Neuronal stem cell (in vitro differentiated cells): ENCODE results near the gene TMEM175.
A peak's percentile ranks its signal among the peaks of the same experiment; 100 is the strongest.

Experiments
- DNase-seq: peaks from one replicate; pipeline ENCODE4 v3.0.0-alpha.2; 2013; ENCODE audit warnings: low spot score
- H2AFZ ChIP-seq: one replicate; pipeline ENCODE4 v1.6.1; 2013; ENCODE audit warnings: mild to moderate bottlenecking, low read length, inconsistent platforms
- H2AK5ac ChIP-seq: 2 replicates; pipeline ENCODE4 v1.6.1; 2013; ENCODE audit warnings: low read depth, mild to moderate bottlenecking, inconsistent platforms, low read length, moderate library complexity, mixed read lengths
- H2BK120ac ChIP-seq: 2 replicates; pipeline ENCODE4 v1.6.1; 2013; ENCODE audit warnings: low read depth, mild to moderate bottlenecking, inconsistent platforms, low read length, moderate library complexity, mixed read lengths
- H2BK12ac ChIP-seq: one replicate; pipeline ENCODE4 v1.6.1; 2013; ENCODE audit warnings: low read length, inconsistent platforms
- H2BK15ac ChIP-seq: 2 replicates; pipeline ENCODE4 v1.6.1; 2013; ENCODE audit warnings: mild to moderate bottlenecking, low read length, inconsistent platforms, mixed read lengths
- H2BK5ac ChIP-seq: one replicate; pipeline ENCODE4 v1.6.1; 2013; ENCODE audit warnings: inconsistent platforms, mild to moderate bottlenecking, low read length, moderate library complexity
- H3K14ac ChIP-seq: one replicate; pipeline ENCODE4 v1.6.1; 2013; ENCODE audit warnings: low read length, inconsistent platforms
- H3K18ac ChIP-seq: 2 replicates; pipeline ENCODE4 v1.6.1; 2013; ENCODE audit warnings: low read length, inconsistent platforms
- H3K23ac ChIP-seq: 2 replicates; pipeline ENCODE4 v1.6.1; 2013; ENCODE audit warnings: low read depth, mild to moderate bottlenecking, mixed read lengths, low read length, inconsistent platforms; ENCODE audit not compliant: poor library complexity
- H3K27ac ChIP-seq: replicated peaks from 3 replicates; pipeline ENCODE4 v1.5.1; 2013; ENCODE audit warnings: low read length, inconsistent platforms
- H3K27me3 ChIP-seq, 3 experiments: 2 replicates each; pipeline ENCODE4 v1.6.1; 2013; ENCODE audit warnings: low read length in 3 of 3, mild to moderate bottlenecking in 2 of 3, inconsistent platforms in 1 of 3, low read depth in 1 of 3, mixed read lengths in 1 of 3, moderate library complexity in 1 of 3; ENCODE audit not compliant: control insufficient read depth in 3 of 3, insufficient read depth in 3 of 3
- H3K36me3 ChIP-seq, 2 donors: replicated peaks in 1 of 2; 2 replicates each; pipeline ENCODE4 v1.6.1; 2013; ENCODE audit warnings: low read length in 2 of 2; ENCODE audit not compliant: control insufficient read depth in 2 of 2, insufficient read depth in 2 of 2
- H3K4ac ChIP-seq: 2 replicates; pipeline ENCODE4 v1.6.1; 2013; ENCODE audit warnings: inconsistent platforms, mild to moderate bottlenecking, low read length, moderate library complexity
- H3K4me1 ChIP-seq, 2 donors: 1 replicate in 1 of 2; 2 replicates in 1 of 2; pipeline ENCODE4 v1.6.1; 2013; ENCODE audit warnings: low read length in 2 of 2, low read depth in 1 of 2; ENCODE audit not compliant: control insufficient read depth in 2 of 2, insufficient read depth in 1 of 2
- H3K4me2 ChIP-seq: one replicate; pipeline ENCODE4 v1.6.1; 2013; ENCODE audit warnings: mild to moderate bottlenecking, low read length, inconsistent platforms; ENCODE audit not compliant: insufficient read depth, poor library complexity, severe bottlenecking
- H3K4me3 ChIP-seq, 2 donors: 2 replicates each; pipeline ENCODE4 v1.5.1; 2013; ENCODE audit warnings: low read length in 2 of 2, mild to moderate bottlenecking in 2 of 2, inconsistent platforms in 1 of 2, moderate library complexity in 1 of 2
- H3K79me1 ChIP-seq: one replicate; pipeline ENCODE4 v1.6.1; 2013; ENCODE audit warnings: low read depth, mild to moderate bottlenecking, inconsistent platforms, low read length, moderate library complexity
- H3K9ac ChIP-seq: one replicate; pipeline ENCODE4 v1.6.1; 2013; ENCODE audit warnings: mild to moderate bottlenecking, low read depth, low read length, inconsistent platforms; ENCODE audit not compliant: poor library complexity
- H3K9me3 ChIP-seq, 2 donors: replicated peaks in 1 of 2; 2 replicates each; pipeline versions ENCODE3 to v1.6.1; 2013; ENCODE audit warnings: low read length in 2 of 2, mild to moderate bottlenecking in 2 of 2, inconsistent platforms in 1 of 2, low read depth in 1 of 2, mixed read lengths in 1 of 2, moderate library complexity in 1 of 2; ENCODE audit not compliant: control insufficient read depth in 2 of 2, insufficient read depth in 1 of 2
- H4K8ac ChIP-seq: one replicate; pipeline ENCODE4 v1.6.1; 2013; ENCODE audit warnings: low read depth, mild to moderate bottlenecking, inconsistent platforms, low read length, moderate library complexity
- H4K91ac ChIP-seq: one replicate; pipeline ENCODE4 v1.6.1; 2013; ENCODE audit warnings: low read length, low read depth, mild to moderate bottlenecking, inconsistent platforms; ENCODE audit not compliant: poor library complexity
- WGBS, 2 donors: extraction: QIAGEN DNeasy Blood & Tissue Kit; methylation state at CpG; one replicate each; pipeline ENCODE4 v1.1.7; 2013; ENCODE audit warnings: missing lambda C conversion rate in 2 of 2, mixed read lengths in 1 of 2; ENCODE audit not compliant: insufficient read length in 2 of 2, insufficient replicate concordance in 1 of 2; ENCODE audit errors: extremely low coverage in 2 of 2; 5-methylcytosine and 5-hydroxymethylcytosine counted together

TMEM175 gene

GRCh38 chr4:896216-896615 lies 36.0 kb upstream of the TMEM175 start:
- Histone ChIP-seq H3K9ac (no peak overlapping the region), H3K9me3 (peaks cover 0 to 1% of the 10 kb centered on the region in 2 donors), H3K27ac (no peak overlapping the region), H4K91ac (no peak overlapping the region), H2BK15ac (no peak overlapping the region), H3K4me1 (peaks cover 0 to 1% of the 10 kb centered on the region in 2 donors), H3K36me3 (peaks cover 16 to 59% of the 10 kb centered on the region in 2 donors), H3K14ac (no peak overlapping the region), H3K4me2 (no peak overlapping the region), H3K18ac (no peak overlapping the region), H2BK5ac (no peak overlapping the region), H3K27me3 (no peaks in the 10 kb centered on the region), H2BK12ac (no peak overlapping the region), H3K4ac (no peak overlapping the region), H2AK5ac (no peak overlapping the region), H3K79me1 (peaks cover 11% of the 10 kb centered on the region), H2BK120ac (no peak overlapping the region), H4K8ac (no peak overlapping the region), H2AFZ (no peak overlapping the region), H3K23ac (peak overlapping the region; percentile 1), H3K4me3 (no peak overlapping the region)
- no peak for DNase-seq
- no CpG with 5 or more reads among the region's 13 CpGs for WGBS, 2 donors

GRCh38 chr4:896630-897029 lies 35.6 kb upstream of the TMEM175 start:
- no peak overlapping the region for H2BK12ac ChIP-seq
- H3K9ac ChIP-seq, result no peak overlapping the region
- WGBS, 2 donors, result no CpG with 5 or more reads among the region's 20 CpGs
- H2AFZ ChIP-seq, result no peak overlapping the region
- H3K14ac ChIP-seq, result no peak overlapping the region
- no peak overlapping the region for H4K8ac ChIP-seq
- no peak for DNase-seq
- H3K79me1 ChIP-seq, result peaks cover 11% of the 10 kb centered on the region
- H2BK15ac ChIP-seq, result no peak overlapping the region
- no peak overlapping the region for H3K4me2 ChIP-seq
- H3K4ac ChIP-seq, result no peak overlapping the region
- H3K4me3 ChIP-seq, result no peak overlapping the region
- H3K18ac ChIP-seq, result peak overlapping the region; percentile 48
- peaks cover 0 to under 1% of the 10 kb centered on the region in 2 donors for H3K4me1 ChIP-seq
- H4K91ac ChIP-seq, result no peak overlapping the region
- no peak overlapping the region for H2BK120ac ChIP-seq
- H3K9me3 ChIP-seq, result peaks cover 0 to 1% of the 10 kb centered on the region in 2 donors
- no peak overlapping the region for H2BK5ac ChIP-seq
- peak overlapping the region; percentile 1 for H3K23ac ChIP-seq
- no peak overlapping the region for H2AK5ac ChIP-seq
- H3K27ac ChIP-seq, result no peak overlapping the region
- H3K27me3 ChIP-seq, result no peaks in the 10 kb centered on the region
- H3K36me3 ChIP-seq, result peaks cover 19 to 59% of the 10 kb centered on the region in 2 donors

- Histone ChIP-seq H4K8ac (no peak overlapping the region), H3K18ac (no peak overlapping the region), H3K4ac (no peak overlapping the region), H2BK5ac (no peak overlapping the region), H3K14ac (no peak overlapping the region), H3K4me1 (no peaks in the 10 kb centered on the region), H3K9ac (peak overlapping the region; percentile 21), H3K4me3 (no peak overlapping the region), H2BK12ac (no peak overlapping the region), H3K27me3 (no peaks in the 10 kb centered on the region), H2AFZ (no peak overlapping the region), H2BK15ac (no peak overlapping the region), H3K4me2 (no peak overlapping the region), H3K27ac (no peak overlapping the region), H4K91ac (no peak overlapping the region), H2AK5ac (no peak overlapping the region), H2BK120ac (no peak overlapping the region), H3K79me1 (peaks cover 11% of the 10 kb centered on the region), H3K36me3 (peaks cover 15 to 52% of the 10 kb centered on the region in 2 donors), H3K23ac (no peak overlapping the region), H3K9me3 (peaks cover 0 to 1% of the 10 kb centered on the region in 2 donors)
- DNase-seq, result no peak
- no CpG with 5 or more reads among the region's 15 CpGs for WGBS, 2 donors
These were observed 34.1 kb upstream of the TMEM175 start for GRCh38 chr4:898123-898522.

GRCh38 chr4:898869-899555 lies 33.2 kb upstream of the TMEM175 start:
- Histone ChIP-seq H3K4me1 (no peaks in the 10 kb centered on the region), H3K4me2 (no peak overlapping the region), H3K79me1 (peaks cover 11% of the 10 kb centered on the region), H3K14ac (no peak overlapping the region), H4K91ac (no peak overlapping the region), H3K9me3 (peaks cover 0 to 1% of the 10 kb centered on the region in 2 donors), H3K23ac (peak overlapping the region; percentile 2), H4K8ac (no peak overlapping the region), H3K4me3 (no peak overlapping the region), H2BK15ac (no peak overlapping the region), H2BK12ac (no peak overlapping the region), H3K27ac (no peak overlapping the region), H3K18ac (no peak overlapping the region), H2BK120ac (no peak overlapping the region), H3K4ac (no peak overlapping the region), H2BK5ac (no peak overlapping the region), H3K9ac (no peak overlapping the region), H3K27me3 (no peaks in the 10 kb centered on the region), H3K36me3 (peaks cover 13 to 51% of the 10 kb centered on the region in 2 donors), H2AFZ (no peak overlapping the region), H2AK5ac (no peak overlapping the region)
- no peak for DNase-seq
- WGBS, 2 donors, result no CpG with 5 or more reads among the region's 27 CpGs
